ENCODE results near the gene DNAH6.

The DNAH6 gene

GRCh38 chr2:84674586-84674985 lies 158.3 kb downstream of the DNAH6 start:
- no peak for TF ChIP-seq CTCF (conservative IDR thresholded peaks at IDR 0.05; ENCODE audit: low read depth, low read length)
- no peak overlapping the region for H3K4me3 ChIP-seq (ENCODE audit: low read depth, low read length)
- no peak for DNase-seq (ENCODE audit: low read depth)

- DNase-seq (ENCODE audit: low read depth): no peak
- no peak for TF ChIP-seq CTCF (conservative IDR thresholded peaks at IDR 0.05; ENCODE audit: low read depth, low read length)
These were observed 160.0 kb downstream of the DNAH6 start for GRCh38 chr2:84676295-84676694.

DNA sequence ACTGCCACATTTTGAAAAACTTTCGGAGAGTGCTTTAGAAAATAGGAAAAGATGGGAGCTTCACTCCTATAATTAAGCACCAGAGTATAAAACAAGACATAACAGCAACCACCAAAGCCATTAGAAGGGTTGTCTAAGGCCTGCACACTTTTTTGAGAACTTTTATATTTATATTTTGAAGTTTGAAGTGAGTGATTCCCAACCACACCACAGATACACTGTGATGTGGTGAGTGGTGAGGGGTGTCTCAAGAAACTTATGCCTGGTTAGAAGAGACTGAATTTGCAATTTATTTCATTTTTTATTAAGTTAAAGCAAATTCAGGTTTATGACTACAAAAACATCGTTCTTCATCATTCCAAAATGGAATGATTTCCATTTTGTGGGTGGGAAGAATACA lies 161.9 kb downstream of the DNAH6 start:
- DNase-seq (ENCODE audit: low read depth): no peak
- H3K4me3 ChIP-seq (ENCODE audit: low read depth, low read length): no peak overlapping the region
- no peak for TF ChIP-seq CTCF (conservative IDR thresholded peaks at IDR 0.05; ENCODE audit: low read depth, low read length)

More at GRCh38 chr2:84676295-84676694, 160.0 kb downstream of the DNAH6 start:
- no peak overlapping the region for H3K4me3 ChIP-seq (ENCODE audit: low read depth, low read length)

DNA sequence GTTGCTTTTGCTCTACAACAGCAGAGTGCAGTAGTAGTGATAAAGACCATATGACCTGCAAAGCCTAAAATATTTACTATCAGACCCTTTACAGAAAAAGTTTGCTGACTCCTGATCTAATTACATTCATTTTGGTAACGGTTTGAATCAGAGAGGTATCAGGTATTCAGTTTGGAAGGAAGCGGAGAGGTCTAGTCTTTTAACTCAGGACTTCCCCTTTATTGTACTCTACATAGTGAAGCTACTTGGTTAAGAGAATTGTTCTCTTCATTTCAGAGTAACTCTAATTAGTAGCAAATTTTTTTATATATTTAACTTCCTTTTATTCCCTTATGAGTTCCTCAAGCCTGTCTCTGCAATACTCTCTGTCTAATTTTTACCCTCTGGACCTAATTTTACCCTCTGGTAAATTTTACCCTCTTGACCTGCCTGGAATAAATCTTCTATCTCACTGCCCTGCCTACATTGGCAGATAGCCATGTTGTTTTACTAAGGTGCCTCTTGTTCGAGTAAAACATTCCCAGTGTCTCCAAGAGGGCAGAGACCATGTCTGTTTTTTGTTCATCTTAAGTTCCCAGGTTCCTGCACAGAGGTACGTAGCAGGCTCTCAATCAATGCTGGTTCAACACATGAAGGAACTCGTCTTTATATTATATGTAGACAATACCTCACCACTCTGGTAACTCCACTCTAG lies 170.6 kb downstream of the DNAH6 start:
- no peak for TF ChIP-seq CTCF (conservative IDR thresholded peaks at IDR 0.05; ENCODE audit: low read depth, low read length)
- H3K4me3 ChIP-seq (ENCODE audit: low read depth, low read length): no peak overlapping the region
- no peak for DNase-seq (ENCODE audit: low read depth)

GRCh38 chr2:84687498-84688149 lies 171.3 kb downstream of the DNAH6 start:
- DNase-seq (ENCODE audit: low read depth): no peak
- no peak overlapping the region for H3K4me3 ChIP-seq (ENCODE audit: low read depth, low read length)
- TF ChIP-seq CTCF (conservative IDR thresholded peaks at IDR 0.05; ENCODE audit: low read depth, low read length): no peak

DNA sequence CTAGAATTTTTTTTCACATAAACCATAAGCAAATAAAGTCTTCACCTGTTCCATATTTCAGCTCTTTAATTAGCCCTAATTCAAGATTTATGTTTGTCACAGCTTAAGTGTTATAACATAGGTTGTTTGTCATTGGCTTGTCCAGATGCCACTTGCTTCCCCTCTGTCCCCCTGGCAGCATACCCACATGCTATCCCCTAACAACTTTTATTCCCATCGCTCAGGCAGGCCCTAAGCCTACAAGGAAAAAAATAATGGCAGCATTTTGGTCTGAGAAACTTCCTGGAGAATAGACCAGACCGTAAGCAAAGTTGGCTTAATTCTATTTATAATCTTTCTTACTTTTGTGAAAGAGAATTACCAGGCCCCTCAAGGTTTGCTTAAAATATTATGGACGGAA lies 173.9 kb downstream of the DNAH6 start:
- H3K4me3 ChIP-seq (ENCODE audit: low read depth, low read length): no peak overlapping the region
- no peak for DNase-seq (ENCODE audit: low read depth)
- no peak for TF ChIP-seq CTCF (conservative IDR thresholded peaks at IDR 0.05; ENCODE audit: low read depth, low read length)
